Activated gamma-delta T cell treated with Interleukin-2 at 50 U/mL for 16 hours (primary cell): ENCODE data around the gene NEUROG2.

Experiments used
- DNase-seq: peaks from one replicate; pipeline ENCODE4 v3.0.0-alpha.2; 2020

Gene NEUROG2

GRCh38 chr4:112472318-112472717, 43.7 kb downstream of the NEUROG2 start:
- no peak for DNase-seq
